Activated CD4-positive, alpha-beta T cell treated with anti-CD3 and anti-CD28 coated beads, Interleukin-2, amount 50 U/mL, for 48 hours (primary cell): ENCODE measurements around the gene ABCC6.
"Not testable (repeated sequence)": the region's sequence is repeated elsewhere in the genome, so short reads cannot be mapped to it uniquely, and the experiment has no call there.

Experiments
- DNase-seq, 2 experiments: peaks; one replicate each; pipeline ENCODE4 v3.0.0-alpha.2; 2020

The ABCC6 gene

GRCh38 chr16:16158741-16159374, 64.4 kb downstream of the ABCC6 start:
- DNase-seq, result no peak

- no peak for DNase-seq
These were observed 65.1 kb downstream of the ABCC6 start for GRCh38 chr16:16158082-16158658.

GRCh38 chr16:16157166-16157565, 66.1 kb downstream of the ABCC6 start:
- DNase-seq, result no peak

- DNase-seq, result no peak
These were observed 68.1 kb downstream of the ABCC6 start for GRCh38 chr16:16155234-16155633.

GRCh38 chr16:16154281-16154951, 68.9 kb downstream of the ABCC6 start:
- DNase-seq, result no peak

GRCh38 chr16:16153000-16153399, 70.3 kb downstream of the ABCC6 start:
- DNase-seq, result not testable (repeated sequence)

GRCh38 chr16:16151315-16151714, 72.0 kb downstream of the ABCC6 start:
- DNase-seq, result no peak

GRCh38 chr16:16150878-16151152, 72.5 kb downstream of the ABCC6 start:
- no peak for DNase-seq

- no peak for DNase-seq
These were observed 73.0 kb downstream of the ABCC6 start for GRCh38 chr16:16150117-16150877.

- no peak for DNase-seq
These were observed 73.6 kb downstream of the ABCC6 start for GRCh38 chr16:16149710-16150116.

- no peak for DNase-seq
These were observed 74.5 kb downstream of the ABCC6 start for GRCh38 chr16:16148755-16149154.

- not testable (repeated sequence) for DNase-seq
These were observed 75.2 kb downstream of the ABCC6 start for GRCh38 chr16:16148000-16148599.

- DNase-seq, result no peak
These were observed 75.8 kb downstream of the ABCC6 start for GRCh38 chr16:16147316-16147999.

GRCh38 chr16:16146380-16147315, 76.6 kb downstream of the ABCC6 start:
- DNase-seq, result no peak

- no peak for DNase-seq
These were observed 78.0 kb downstream of the ABCC6 start for GRCh38 chr16:16145286-16145685.

- DNase-seq, result no peak
These were observed 78.9 kb downstream of the ABCC6 start for GRCh38 chr16:16144416-16144815.

GRCh38 chr16:16143931-16144330, 79.4 kb downstream of the ABCC6 start:
- DNase-seq, result no peak

GRCh38 chr16:16143038-16143763, 80.1 kb downstream of the ABCC6 start:
- DNase-seq, result peak in 1 of 2 experiments; percentile 13

- DNase-seq, result no peak
These were observed 81.4 kb downstream of the ABCC6 start for GRCh38 chr16:16141784-16142396.

- no peak for DNase-seq
These were observed 82.2 kb downstream of the ABCC6 start for GRCh38 chr16:16141141-16141540.
